ENCODE data around the gene MAPK8IP2.

Gene MAPK8IP2

GRCh38 chr22:50600538-50600937 lies at the start of gene MAPK8IP2:
Gene MAPK8IP2, plus strand, starts transcription at chr22:50600793. Its CDS starts 26 bp downstream, at chr22:50600819.
- no peak for DNase-seq (ENCODE audit: low read depth)

DNA sequence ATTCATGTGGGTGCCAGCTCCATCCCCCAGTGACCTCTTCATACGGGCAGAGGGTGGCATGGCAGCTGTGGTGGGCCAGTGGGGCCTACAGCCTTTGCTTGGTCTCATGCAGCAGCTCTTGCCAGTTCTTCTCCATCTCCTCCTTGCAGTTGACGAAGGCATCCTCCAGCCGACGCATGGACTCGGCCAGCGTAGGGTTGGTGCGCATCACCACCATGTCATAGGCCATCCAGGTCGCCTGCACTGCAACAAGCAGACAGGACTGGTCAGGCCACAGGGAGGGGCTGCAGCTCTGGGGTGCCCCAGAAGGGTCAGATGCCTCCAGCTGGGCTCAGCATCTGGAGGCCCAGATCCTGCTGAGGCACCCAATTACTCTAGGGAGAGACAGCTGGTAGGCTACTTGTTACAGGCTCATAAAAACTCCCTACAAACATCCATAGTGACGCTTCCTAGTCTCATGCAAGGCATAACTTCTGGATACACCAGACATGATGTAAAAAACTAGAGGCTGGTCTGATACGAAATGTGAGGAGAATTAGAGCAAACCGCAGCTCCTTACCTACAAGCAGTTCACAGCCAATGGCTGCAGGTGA lies 49.3 kb upstream of the MAPK8IP2 start:
- no peak for DNase-seq (ENCODE audit: low read depth)

DNA sequence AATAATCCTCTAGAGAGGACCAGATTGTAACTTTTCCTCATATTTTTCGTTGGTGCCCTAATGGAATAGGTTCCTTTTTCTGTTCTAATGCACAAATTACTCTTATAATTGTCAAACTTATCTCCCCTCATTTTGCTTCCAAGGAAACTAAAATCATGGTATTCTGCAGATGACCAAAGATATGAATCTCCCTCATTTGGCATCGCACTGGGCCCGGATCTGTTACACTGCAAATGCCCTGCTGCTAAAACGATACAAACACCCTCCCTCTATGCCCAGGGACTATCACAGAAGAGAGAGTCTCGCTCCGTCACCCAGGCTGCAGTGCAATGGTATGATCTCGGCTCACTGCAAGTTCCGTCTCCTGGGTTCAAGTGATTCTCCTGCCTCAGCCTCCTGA lies 47.3 kb upstream of the MAPK8IP2 start:
- DNase-seq (ENCODE audit: low read depth): no peak

GRCh38 chr22:50556703-50557102 lies 43.9 kb upstream of the MAPK8IP2 start:
- DNase-seq (ENCODE audit: low read depth): no peak

- no peak for DNase-seq (ENCODE audit: low read depth)
Observed at GRCh38 chr22:50560034-50560433, 40.6 kb upstream of the MAPK8IP2 start.

DNA sequence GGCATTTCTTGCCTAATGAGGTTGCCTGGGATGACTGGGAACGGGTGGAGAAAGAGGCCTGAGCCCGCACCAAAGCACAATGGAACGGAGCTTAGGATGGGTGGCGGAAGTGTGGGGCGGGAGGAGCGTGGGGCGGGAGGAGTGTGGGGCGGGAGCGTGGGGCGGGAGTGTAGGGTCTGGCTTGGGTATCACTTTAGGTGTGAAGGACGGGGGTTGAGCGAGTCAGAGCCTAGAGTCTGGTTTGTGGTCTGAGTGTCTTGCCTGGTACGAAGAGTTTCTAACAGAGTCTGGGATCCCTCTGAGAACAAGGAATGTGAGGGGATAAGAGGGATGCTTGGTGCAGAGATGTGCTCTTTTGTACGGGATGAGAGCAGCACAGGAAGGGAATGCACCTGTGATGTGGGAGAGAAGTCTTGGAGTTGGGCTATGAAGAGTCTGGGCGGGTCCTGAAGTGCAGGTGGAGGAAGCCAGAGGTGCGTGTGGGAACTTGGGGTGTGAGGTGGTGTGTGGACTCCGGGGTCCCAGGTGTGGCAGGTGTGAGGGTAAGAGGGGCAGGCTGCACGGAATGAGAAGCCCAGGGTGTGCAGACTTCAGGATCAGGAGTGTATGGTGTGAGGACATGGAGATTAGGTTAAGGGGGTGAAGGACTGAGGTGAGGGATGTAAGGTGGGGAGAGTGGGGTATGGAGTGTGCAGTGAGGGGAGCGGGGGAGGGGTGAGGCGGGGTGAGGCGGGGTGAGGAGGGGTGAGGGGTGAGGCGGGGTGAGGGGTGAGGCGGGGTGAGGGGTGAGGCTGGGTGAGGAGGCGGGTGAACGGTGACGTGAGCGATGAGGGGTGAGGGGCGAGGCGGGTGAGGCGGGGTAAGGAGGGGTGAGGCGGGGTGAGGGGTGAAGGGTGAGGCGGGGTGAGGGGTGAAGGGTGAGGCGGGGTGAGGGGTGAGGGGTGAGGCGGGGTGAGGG lies 38.9 kb upstream of the MAPK8IP2 start:
- no peak for DNase-seq (ENCODE audit: low read depth)

- DNase-seq (ENCODE audit: low read depth): peak; percentile 75
Observed at GRCh38 chr22:50562523-50563412, 37.8 kb upstream of the MAPK8IP2 start, which contains the start of gene SYCE3. Gene SYCE3, minus strand, starts transcription at chr22:50562919. Its CDS starts 6,514 bp downstream, at chr22:50556405.

DNA sequence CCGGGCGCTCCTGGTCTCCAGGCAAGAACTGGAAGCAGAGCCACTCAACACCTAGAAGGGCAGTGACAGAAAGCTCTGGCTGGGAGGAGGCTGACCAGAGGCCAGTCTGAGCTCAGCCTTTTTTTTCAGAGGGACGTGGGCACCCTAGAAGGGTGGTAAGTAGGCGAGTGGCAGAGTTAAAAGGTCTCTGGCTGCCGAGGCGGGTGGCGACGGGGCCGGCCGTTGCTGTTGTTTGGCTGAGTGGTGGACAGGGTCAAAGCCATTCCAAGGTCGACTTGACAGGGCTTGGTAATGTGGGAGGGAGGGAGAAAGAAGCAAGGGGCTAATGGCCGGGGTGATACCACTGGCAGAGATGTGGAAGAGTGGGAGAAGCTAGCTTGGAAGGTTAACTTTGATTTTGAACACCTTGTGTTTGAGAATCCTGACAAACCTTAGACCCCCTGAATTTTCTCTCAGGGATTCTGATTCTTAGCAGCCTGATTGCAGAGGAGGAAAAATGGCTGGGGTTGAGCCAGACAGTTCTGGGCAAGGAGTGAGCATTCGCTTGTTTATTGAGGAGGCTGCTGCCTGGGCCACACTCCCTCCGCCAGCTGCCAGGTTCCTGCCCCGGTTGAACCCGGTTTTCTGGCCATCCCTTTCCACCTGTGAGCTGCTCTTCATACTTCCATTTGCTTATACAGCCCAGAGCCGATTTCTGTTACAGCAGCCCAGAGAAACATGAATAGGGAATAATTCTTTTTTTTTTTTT lies 37.0 kb upstream of the MAPK8IP2 start:
- no peak for DNase-seq (ENCODE audit: low read depth)

DNA sequence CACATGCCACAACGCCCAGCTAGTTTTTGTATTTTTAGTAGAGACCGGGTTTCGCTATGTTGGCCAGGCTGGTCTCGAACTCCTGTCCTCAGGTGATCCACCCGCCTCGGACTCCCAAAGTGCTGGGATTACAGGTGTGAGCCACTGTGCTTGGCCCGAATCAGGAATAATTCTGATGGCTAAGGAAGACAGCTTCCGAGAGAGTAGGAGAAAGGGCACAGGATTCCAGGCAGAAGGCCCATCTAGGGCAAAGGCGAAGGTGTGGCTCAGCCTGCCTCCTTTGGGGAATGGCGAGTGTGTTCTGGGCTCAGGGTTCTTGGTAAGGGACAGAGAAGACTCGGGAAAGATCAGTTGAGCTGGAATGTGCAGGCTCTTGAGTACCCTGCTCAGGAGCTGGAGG lies 36.3 kb upstream of the MAPK8IP2 start:
- DNase-seq (ENCODE audit: low read depth): no peak

DNA sequence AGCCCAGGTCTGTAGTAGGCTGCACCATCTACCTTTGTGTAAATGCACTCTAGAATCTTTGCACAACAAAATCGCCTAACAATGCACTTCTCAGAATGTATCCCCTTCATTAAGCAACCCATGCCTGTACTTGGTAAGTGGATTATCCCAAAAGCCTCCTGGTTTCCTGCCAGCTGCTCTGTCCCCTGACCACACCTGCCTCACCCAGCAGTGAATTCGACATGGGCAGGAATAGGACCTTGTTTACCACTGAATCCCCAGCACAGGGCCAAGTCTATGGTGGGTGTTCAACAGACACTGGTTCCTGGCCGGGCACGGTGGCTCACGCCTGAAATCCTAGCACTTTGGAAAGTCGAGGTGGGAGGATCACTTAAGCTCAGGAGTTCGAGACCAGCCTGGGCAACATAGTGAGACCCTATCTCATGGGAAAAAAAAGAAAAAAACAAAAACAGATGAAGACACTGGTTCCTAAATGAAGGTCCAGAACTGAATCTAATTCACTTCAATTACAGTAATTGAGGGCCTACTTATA lies 32.8 kb upstream of the MAPK8IP2 start:
- no peak for DNase-seq (ENCODE audit: low read depth)

DNA sequence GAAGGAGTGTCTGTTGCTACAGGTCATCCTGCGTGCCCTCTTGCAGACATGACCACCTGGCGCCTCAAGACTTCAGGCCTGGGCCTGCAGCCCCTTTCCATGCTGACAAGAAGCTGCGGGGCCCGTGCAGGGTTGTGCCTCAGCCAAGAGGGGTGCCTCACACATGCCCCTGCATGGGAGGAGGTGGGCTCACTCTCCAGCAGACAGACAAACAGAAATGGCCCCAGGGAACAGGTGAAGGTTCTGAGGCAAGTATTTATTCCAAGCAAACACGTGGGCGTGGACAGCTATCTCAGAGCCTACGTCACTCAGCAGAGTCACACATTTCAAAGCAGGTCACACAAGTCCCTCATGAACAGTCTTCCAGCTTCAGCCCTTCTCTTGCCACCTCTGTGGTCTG lies 32.0 kb upstream of the MAPK8IP2 start:
- DNase-seq (ENCODE audit: low read depth): no peak

GRCh38 chr22:50569041-50569459 lies 31.5 kb upstream of the MAPK8IP2 start:
- DNase-seq (ENCODE audit: low read depth): no peak

- DNase-seq (ENCODE audit: low read depth): no peak
Observed at GRCh38 chr22:50569896-50570535, 30.6 kb upstream of the MAPK8IP2 start.

- no peak for DNase-seq (ENCODE audit: low read depth)
Observed at GRCh38 chr22:50570861-50571260, 29.7 kb upstream of the MAPK8IP2 start.

DNA sequence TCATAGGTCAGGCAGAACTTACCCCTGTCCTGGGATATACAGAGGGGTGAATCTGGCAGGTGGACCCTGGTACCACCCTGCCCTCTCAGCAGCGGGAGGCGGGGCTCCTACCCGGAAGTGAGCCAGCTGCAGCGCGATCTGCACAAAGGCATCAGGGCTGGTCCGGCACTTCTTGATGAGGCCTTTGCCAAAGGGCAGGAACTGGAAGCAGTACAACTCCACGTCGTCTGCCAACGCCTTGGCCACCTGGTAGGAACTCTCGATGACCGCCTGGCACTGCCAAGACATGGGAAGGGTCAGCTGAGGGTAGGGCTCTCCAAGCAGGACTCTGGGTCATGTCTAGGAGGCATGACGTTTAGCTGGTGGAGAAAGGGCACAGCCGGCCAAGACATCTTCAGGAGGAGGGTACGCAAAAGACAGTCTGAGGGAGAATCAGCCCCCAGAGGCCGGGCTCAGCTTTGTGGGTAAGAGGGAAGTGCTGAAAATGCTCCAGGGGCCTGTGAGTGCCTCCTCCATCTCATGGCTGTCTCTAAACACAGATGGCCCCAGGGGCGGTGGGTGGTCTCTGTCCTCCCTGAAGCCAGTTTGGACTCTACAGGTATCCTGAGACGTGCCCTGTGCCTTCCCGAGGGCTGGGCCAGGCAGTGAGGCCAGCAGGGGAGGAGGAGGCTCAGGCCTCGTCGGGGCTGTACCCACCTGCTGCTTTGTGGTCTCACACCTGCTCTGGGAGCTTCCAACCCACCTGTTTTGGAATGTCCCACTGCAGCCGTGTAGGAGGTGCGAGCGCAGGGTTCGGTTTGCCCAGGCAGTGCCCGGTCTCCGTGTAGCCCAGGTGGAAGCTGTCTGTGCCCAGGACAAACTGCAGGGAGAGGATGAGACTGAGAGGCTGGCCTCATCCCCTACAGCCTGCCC lies 29.1 kb upstream of the MAPK8IP2 start:
- no peak for DNase-seq (ENCODE audit: low read depth)

DNA sequence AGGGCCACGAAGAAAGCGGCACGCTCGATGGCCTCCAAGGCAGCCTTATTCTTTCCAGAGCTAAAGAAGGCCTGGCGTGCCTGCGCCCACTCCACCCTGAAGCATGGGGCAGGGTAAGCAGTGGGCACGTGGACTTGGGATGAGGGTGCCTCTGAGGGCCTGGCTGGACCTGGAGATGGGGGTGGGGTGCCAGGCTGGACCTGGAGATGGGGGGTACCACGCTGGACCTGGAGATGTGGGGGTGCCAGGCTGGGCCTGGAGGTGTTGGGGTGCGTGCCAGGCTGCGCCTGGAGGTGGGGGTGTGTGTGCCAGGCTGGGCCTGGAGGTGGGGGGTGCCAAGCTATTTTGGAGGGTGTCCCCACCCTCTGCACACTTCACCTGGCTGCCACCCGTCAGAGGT lies 27.6 kb upstream of the MAPK8IP2 start:
- DNase-seq (ENCODE audit: low read depth): no peak

DNA sequence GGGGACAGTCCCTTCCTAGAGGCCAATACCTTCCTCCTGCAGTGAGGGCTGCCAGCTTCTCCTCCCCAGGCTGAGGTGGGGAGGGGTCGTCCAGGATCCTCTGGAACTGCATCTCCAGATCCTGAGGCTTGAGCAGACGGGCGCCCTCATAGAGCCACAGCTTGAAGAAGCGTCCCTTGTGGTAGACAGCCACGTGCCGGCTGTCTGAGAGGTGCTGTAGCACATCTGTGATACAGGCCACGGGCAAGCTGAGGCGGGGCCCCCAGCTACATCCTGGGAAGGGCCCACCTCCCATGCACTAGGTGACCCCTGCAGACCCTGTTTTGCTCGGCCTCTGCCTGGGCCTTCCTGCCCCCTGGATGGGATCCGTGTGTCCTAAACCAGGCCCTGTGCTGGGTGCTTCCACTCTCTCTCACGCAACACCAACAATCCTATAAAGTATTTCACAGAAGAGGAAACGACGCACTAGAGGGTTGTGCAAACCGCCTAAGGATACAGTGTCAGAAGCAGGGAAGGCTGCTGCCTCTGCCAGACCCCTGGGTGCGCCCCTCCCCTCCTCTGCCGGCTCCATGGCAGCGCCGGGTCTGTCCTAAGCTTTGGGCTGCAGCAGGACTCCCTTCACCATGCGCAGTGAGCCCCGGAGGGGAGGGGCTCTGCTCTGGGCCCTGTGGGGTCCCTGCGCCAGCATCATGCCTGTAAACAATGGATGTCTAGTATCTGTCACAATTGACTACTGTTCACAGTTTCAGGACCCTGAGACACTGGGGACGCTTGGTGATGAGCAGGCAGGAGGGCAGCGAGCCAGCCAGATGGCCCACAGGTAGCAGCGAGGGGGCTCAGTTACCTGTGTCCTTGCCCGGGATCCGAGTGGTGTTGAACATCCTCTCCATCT lies 26.9 kb upstream of the MAPK8IP2 start:
- no peak for DNase-seq (ENCODE audit: low read depth)

GRCh38 chr22:50574383-50574755 lies 26.2 kb upstream of the MAPK8IP2 start:
- DNase-seq (ENCODE audit: low read depth): no peak
